Measurements from ENCODE around the gene EXOC6B. TPM values are rescaled to one million over a fixed set of nuclear protein-coding genes. Genes with fewer than 3 reads are reported as not detected.

The EXOC6B gene
- total RNA-seq, 2 experiments from 2014 or later = 6.2 to 8.3 TPM

DNA sequence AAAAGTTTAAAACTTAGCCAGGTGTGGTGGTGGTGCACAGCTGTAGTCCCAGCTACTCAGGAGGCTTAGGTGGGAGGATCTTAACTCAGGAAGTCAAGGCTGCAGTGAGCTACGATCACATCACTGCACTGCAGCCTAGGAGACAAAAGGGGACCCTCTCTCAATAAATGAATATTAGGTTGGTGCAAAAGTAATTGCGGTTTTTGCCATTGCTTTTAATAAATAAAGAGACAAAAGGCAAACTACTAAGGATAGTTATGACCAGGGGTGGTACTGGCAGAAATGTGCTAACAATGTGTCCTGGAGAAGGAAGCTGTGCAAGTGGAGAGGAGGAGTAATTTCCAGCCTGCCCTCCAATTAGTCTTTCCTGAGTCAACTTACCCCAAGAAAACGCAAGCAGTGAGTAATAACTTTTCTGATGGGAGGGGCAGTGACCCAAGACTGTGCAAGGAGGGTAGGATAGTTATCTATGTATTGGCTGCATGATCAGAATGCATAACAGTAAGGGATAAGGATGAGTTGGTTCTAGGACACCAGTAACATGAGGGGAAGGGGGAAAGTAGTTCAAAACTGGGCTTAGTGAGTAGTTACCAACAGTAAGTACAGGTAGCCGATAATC is 1.5 kb downstream of the EXOC6B start:
- H3K4me3 Mint-ChIP-seq = peak overlapping the region; percentile 91
- no peaks in the 10 kb centered on the region for H3K9me3 Mint-ChIP-seq
- H3K27me3 Mint-ChIP-seq = peaks cover 1% of the 10 kb centered on the region
- intact Hi-C loops (cut with micrococcal nuclease) = no loop called here
- DNase-seq (peak; percentile 21), ATAC-seq (peak; percentile 22)
- ChIA-PET POLR2A (no interaction called here), CTCF (interaction anchor here (0.6 to 2.0 kb wide), 3 partner anchors 12 to 101 kb away, joined by 3 to 4 read pairs (median 3); no protein-coding TSS in a partner anchor)
- TF ChIP-seq, protein P1, sequence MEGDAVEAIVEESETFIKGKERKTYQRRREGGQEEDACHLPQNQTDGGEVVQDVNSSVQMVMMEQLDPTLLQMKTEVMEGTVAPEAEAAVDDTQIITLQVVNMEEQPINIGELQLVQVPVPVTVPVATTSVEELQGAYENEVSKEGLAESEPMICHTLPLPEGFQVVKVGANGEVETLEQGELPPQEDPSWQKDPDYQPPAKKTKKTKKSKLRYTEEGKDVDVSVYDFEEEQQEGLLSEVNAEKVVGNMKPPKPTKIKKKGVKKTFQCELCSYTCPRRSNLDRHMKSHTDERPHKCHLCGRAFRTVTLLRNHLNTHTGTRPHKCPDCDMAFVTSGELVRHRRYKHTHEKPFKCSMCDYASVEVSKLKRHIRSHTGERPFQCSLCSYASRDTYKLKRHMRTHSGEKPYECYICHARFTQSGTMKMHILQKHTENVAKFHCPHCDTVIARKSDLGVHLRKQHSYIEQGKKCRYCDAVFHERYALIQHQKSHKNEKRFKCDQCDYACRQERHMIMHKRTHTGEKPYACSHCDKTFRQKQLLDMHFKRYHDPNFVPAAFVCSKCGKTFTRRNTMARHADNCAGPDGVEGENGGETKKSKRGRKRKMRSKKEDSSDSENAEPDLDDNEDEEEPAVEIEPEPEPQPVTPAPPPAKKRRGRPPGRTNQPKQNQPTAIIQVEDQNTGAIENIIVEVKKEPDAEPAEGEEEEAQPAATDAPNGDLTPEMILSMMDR (IDR thresholded peaks at IDR 0.05) = no peak
- H3K27ac Mint-ChIP-seq = no peak overlapping the region
- peaks cover 5% of the 10 kb centered on the region for H3K36me3 Mint-ChIP-seq (ENCODE audit: low read depth)
- H3K4me1 Mint-ChIP-seq (ENCODE audit: low read depth) = peaks cover 35% of the 10 kb centered on the region

DNA sequence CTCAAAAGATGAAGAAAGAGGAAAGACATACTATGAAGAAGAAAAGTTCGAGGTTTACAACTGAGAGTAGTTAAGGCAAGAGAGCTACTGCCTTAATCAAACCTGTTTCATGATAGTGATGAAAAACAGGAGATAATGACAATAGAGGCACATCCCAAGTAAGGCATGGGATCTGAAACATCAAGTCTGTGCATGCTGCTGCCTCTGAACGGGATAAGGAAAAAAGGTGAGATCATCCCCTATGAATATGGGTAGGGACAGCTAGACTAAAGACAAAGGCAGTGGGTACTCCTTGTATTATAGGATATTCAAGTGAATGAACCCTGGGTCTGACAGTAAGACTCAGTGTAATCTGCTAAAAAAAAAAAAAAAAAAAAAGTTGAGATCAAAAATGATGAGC is 3.0 kb downstream of the EXOC6B start:
- ATAC-seq (no peak), DNase-seq (no peak)
- no peak overlapping the region for H3K27ac Mint-ChIP-seq
- peaks cover 35% of the 10 kb centered on the region for H3K4me1 Mint-ChIP-seq (ENCODE audit: low read depth)
- ChIA-PET CTCF (interaction anchor here (1.1 to 1.7 kb wide), 6 partner anchors 9 to 65 kb away, joined by 3 to 7 read pairs (median 4); partner anchors contain the start of gene SPR), POLR2A (no interaction called here)
- no peaks in the 10 kb centered on the region for H3K9me3 Mint-ChIP-seq
- TF ChIP-seq, protein P1 (IDR thresholded peaks at IDR 0.05) = no peak
- H3K27me3 Mint-ChIP-seq = no peaks in the 10 kb centered on the region
- H3K36me3 Mint-ChIP-seq (ENCODE audit: low read depth) = peaks cover 5% of the 10 kb centered on the region
- intact Hi-C loops (cut with micrococcal nuclease) = no loop called here
- H3K4me3 Mint-ChIP-seq = no peak overlapping the region

GRCh38 chr2:72821983-72822382 is 3.9 kb downstream of the EXOC6B start:
- intact Hi-C loops (cut with micrococcal nuclease) = no loop called here
- Mint-ChIP-seq H3K36me3 (ENCODE audit: low read depth) (peaks cover 5% of the 10 kb centered on the region), H3K27ac (no peak overlapping the region), H3K27me3 (no peaks in the 10 kb centered on the region), H3K4me3 (no peak overlapping the region), H3K9me3 (no peaks in the 10 kb centered on the region), H3K4me1 (ENCODE audit: low read depth) (peaks cover 37% of the 10 kb centered on the region)
- TF ChIP-seq, protein P1 (IDR thresholded peaks at IDR 0.05) = no peak
- DNase-seq = no peak
- CTCF ChIA-PET = interaction anchor here (1.1 to 1.7 kb wide), 6 partner anchors 8 to 66 kb away, joined by 3 to 7 read pairs (median 4); partner anchors contain the start of gene SPR
- POLR2A ChIA-PET = interaction anchor here (0.6 kb wide), 1 partner anchor 25 kb away, joined by 3 read pairs; no protein-coding TSS in a partner anchor
- ATAC-seq = no peak

DNA sequence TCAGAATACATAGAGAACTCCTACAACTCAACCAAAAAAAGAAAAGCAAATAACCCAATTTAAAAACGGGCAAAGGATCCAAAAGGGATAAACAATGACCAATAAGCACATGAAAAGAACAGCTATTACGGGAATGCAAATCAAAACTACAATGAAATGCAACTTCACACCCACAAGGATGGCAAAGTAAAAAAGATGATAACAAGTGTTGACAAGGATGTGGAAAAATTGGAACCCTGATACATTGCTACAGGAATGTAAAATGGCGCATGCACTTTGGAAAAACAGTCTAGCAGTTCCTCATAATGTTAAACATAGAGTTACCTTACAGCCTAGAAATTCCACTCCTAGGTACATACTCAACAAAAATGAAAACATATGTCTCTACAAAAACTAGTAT is 4.7 kb downstream of the EXOC6B start:
- DNase-seq (no peak), ATAC-seq (no peak)
- ChIA-PET CTCF (no interaction called here), POLR2A (no interaction called here)
- Mint-ChIP-seq H3K27me3 (no peaks in the 10 kb centered on the region), H3K27ac (no peak overlapping the region), H3K4me1 (ENCODE audit: low read depth) (peaks cover 37% of the 10 kb centered on the region), H3K4me3 (no peak overlapping the region), H3K9me3 (no peaks in the 10 kb centered on the region), H3K36me3 (ENCODE audit: low read depth) (peaks cover 5% of the 10 kb centered on the region)
- intact Hi-C loops (cut with micrococcal nuclease) = no loop called here
- TF ChIP-seq, protein P1 (IDR thresholded peaks at IDR 0.05) = no peak

GRCh38 chr2:72819501-72819900 is 6.3 kb downstream of the EXOC6B start:
- Mint-ChIP-seq H3K27ac (no peak overlapping the region), H3K4me3 (no peak overlapping the region), H3K36me3 (ENCODE audit: low read depth) (peaks cover 5% of the 10 kb centered on the region), H3K27me3 (no peaks in the 10 kb centered on the region), H3K9me3 (no peaks in the 10 kb centered on the region), H3K4me1 (ENCODE audit: low read depth) (peaks cover 27% of the 10 kb centered on the region)
- ATAC-seq (no peak), DNase-seq (no peak)
- TF ChIP-seq, protein P1 (IDR thresholded peaks at IDR 0.05) = no peak
- CTCF ChIA-PET = interaction anchor here (1.3 kb wide), 1 partner anchor 42 kb away, joined by 4 read pairs; no protein-coding TSS in a partner anchor
- POLR2A ChIA-PET = no interaction called here
- intact Hi-C loops (cut with micrococcal nuclease) = no loop called here

Measured in activated CD8-positive, alpha-beta T cell treated with anti-CD3 and anti-CD28 coated beads for 36 hours (primary cell).